Neural progenitor cell (in vitro differentiated cells): Measurements from ENCODE around the gene TPSAB1. TPM values are rescaled to one million over a fixed set of nuclear protein-coding genes. Genes with fewer than 3 reads are reported as not detected.

Source experiments
- DNase-seq: peaks from one replicate; pipeline ENCODE4 v3.0.0-alpha.2; 2016; ENCODE audit warnings: low spot score
- H2AFZ ChIP-seq: fragments of 200-600 bp; sonication (generic); replicated peaks from 2 replicates; pipeline ENCODE4 v1.6.1; 2016; ENCODE audit warnings: antibody characterized with exemption
- H3F3A ChIP-seq: fragments of 200-600 bp; sonication (generic); 2 replicates; pipeline ENCODE4 v1.6.1; 2016; ENCODE audit warnings: antibody characterized with exemption, low read depth
- H3K27ac ChIP-seq: fragments of 200-600 bp; sonication (generic); 2 replicates; pipeline ENCODE4 v1.5.1; 2016; ENCODE audit warnings: mild to moderate bottlenecking
- H3K27me3 ChIP-seq: fragments of 200-600 bp; sonication (generic); 2 replicates; pipeline ENCODE4 v1.6.1; 2016; ENCODE audit warnings: mild to moderate bottlenecking, moderate library complexity
- H3K36me3 ChIP-seq: fragments of 200-600 bp; sonication (generic); 2 replicates; pipeline ENCODE4 v1.5.1; 2016
- H3K4me1 ChIP-seq: fragments of 200-600 bp; sonication (generic); 2 replicates; pipeline ENCODE4 v1.6.1; 2016; ENCODE audit warnings: mixed run types
- H3K4me2 ChIP-seq: fragments of 200-600 bp; sonication (generic); 2 replicates; pipeline ENCODE4 v1.6.1; 2016
- H3K4me3 ChIP-seq: fragments of 200-600 bp; sonication (generic); 2 replicates; pipeline ENCODE4 v1.5.1; 2016
- H3K79me2 ChIP-seq: fragments of 200-600 bp; sonication (generic); 2 replicates; pipeline ENCODE4 v1.6.1; 2016; ENCODE audit warnings: low read depth
- H3K9ac ChIP-seq: fragments of 200-600 bp; sonication (generic); 2 replicates; pipeline ENCODE4 v1.6.1; 2016
- H3K9me3 ChIP-seq: fragments of 200-600 bp; sonication (generic); 2 replicates; pipeline ENCODE4 v1.5.1; 2016; ENCODE audit warnings: low read depth
- H4K20me1 ChIP-seq: fragments of 200-600 bp; sonication (generic); 2 replicates; pipeline ENCODE4 v1.6.1; 2016; ENCODE audit warnings: low read depth
- H3K27ac Mint-ChIP-seq: 3 replicates; pipeline ENCODE4 v1.8.0; 2021; ENCODE audit warnings: mixed read lengths
- H3K27me3 Mint-ChIP-seq: 2 replicates; pipeline ENCODE4 v1.8.0; 2022; ENCODE audit warnings: low read depth, mild to moderate bottlenecking, inconsistent platforms, moderate library complexity, mixed read lengths; ENCODE audit not compliant: insufficient read depth
- H3K36me3 Mint-ChIP-seq: 3 replicates; pipeline ENCODE4 v1.8.0; 2021; ENCODE audit warnings: mixed read lengths
- H3K4me1 Mint-ChIP-seq: 3 replicates; pipeline ENCODE4 v1.8.0; 2021; ENCODE audit warnings: mixed read lengths
- H3K4me3 Mint-ChIP-seq: 3 replicates; pipeline ENCODE4 v1.8.0; 2021; ENCODE audit warnings: mild to moderate bottlenecking, moderate library complexity, mixed read lengths
- H3K9me3 Mint-ChIP-seq: 3 replicates; pipeline ENCODE4 v1.8.0; 2020; ENCODE audit warnings: mixed read lengths
- EZH2 ChIP-seq: fragments of 200-600 bp; sonication (generic); IDR thresholded peaks from 2 replicates; pipeline ENCODE4 v1.6.1; 2017; ENCODE audit warnings: antibody characterized with exemption, mild to moderate bottlenecking, moderate library complexity
- EZH2phosphoT487 ChIP-seq: fragments of 200-600 bp; sonication (generic); IDR thresholded peaks from 2 replicates; pipeline ENCODE4 v1.6.1; 2017; ENCODE audit warnings: antibody characterized with exemption
- total RNA-seq: library from RNA; depleted of rRNA; stranded (reverse); fragments of >200 nt; gene quantifications from 2 replicates; pipeline ENCODE4 v1.2.3, GENCODE V29; 2015; ENCODE audit warnings: low replicate concordance
- TF ChIP-seq, protein P1 (sequence below): fragments of 200-600 bp; sonication (generic); IDR thresholded peaks from 2 replicates; pipeline ENCODE4 v1.5.1; 2017; ENCODE audit warnings: antibody characterized with exemption, mild to moderate bottlenecking

Gene TPSAB1
- total RNA-seq, 1 donor from 2014 or later: not detected

DNA sequence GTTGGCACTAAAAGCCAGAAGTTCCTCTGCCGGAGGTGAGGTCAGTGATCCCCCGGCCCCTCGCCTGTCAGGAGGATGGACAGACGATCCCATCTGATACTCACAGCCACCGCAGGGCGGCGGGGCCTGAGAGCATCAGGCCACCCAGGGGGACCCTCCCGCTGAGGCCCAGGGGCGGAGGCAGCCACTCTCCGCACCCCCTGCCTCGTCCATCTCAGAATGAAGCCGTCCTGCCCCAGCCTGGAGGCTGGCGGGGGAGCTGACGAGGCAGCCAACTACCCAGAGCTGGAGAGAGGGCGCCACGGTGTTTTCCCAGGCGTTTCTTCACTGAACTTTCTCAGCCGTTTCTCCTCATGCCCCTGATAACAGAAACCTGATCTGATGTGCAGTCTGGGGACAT, 38.0 kb downstream of the TPSAB1 start:
- Histone ChIP-seq H3K27me3 (no peaks in the 10 kb centered on the region), H2AFZ (no peak overlapping the region)
- peak; percentile 74 for DNase-seq

DNA sequence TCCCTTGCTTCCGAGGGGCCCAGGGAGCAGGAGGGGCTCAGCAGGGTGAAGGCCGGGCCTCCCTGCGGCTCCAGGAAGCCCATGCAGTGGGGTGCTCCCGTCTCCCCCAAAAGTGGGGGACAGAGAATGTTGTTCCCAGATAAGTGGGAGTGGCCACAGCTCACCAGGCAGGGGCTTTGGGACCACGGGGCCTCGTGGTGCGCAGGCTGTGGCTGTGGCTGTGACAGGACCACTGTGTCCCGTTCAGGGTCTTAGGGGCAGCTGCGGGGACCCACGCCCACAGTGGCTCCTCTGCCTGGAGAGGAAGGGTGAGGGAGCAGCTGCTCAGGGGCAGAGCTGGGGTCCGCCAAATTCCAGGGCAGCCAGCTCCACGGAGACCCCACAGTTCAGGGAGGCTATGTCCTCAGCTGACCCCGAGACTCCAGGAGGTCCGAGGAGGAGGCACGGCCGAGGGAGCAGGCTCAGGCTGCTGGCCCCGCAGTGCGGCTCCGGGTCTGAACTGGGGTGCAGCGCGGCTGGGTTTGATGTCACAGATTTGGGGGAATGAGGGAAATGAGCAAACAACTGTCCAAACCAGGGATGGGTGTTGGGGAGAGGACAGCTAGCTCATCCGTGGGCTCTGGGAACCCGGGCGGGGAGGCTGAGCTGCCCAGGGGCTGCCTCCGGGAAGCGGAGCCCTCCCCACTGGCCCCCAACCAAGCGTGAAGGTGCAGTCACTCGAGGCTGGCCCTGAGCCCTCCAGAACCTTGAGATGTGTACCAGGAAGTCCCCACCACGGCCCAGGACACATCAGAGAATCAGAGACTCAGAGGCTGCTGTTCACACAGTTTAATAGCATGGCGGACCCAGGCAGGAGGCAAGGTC, 38.8 kb downstream of the TPSAB1 start:
- Histone ChIP-seq H3K27ac (no peak overlapping the region), H3K36me3 (no peaks in the 10 kb centered on the region), H3K9me3 (no peaks in the 10 kb centered on the region), H3F3A (peaks cover 6% of the 10 kb centered on the region), H3K79me2 (no peaks in the 10 kb centered on the region), H3K27me3 (no peaks in the 10 kb centered on the region), H3K9ac (no peak overlapping the region), H3K4me3 (no peak overlapping the region), H3K4me1 (peaks cover 14% of the 10 kb centered on the region), H3K4me2 (peak overlapping the region; percentile 59), H4K20me1 (no peaks in the 10 kb centered on the region), H2AFZ (no peak overlapping the region)
- Mint-ChIP-seq H3K36me3 (no peaks in the 10 kb centered on the region), H3K4me3 (no peak overlapping the region), H3K27ac (no peak overlapping the region), H3K27me3 (peaks cover 10% of the 10 kb centered on the region), H3K4me1 (peaks cover 10% of the 10 kb centered on the region), H3K9me3 (peaks cover 4% of the 10 kb centered on the region)
- TF ChIP-seq, protein P1, sequence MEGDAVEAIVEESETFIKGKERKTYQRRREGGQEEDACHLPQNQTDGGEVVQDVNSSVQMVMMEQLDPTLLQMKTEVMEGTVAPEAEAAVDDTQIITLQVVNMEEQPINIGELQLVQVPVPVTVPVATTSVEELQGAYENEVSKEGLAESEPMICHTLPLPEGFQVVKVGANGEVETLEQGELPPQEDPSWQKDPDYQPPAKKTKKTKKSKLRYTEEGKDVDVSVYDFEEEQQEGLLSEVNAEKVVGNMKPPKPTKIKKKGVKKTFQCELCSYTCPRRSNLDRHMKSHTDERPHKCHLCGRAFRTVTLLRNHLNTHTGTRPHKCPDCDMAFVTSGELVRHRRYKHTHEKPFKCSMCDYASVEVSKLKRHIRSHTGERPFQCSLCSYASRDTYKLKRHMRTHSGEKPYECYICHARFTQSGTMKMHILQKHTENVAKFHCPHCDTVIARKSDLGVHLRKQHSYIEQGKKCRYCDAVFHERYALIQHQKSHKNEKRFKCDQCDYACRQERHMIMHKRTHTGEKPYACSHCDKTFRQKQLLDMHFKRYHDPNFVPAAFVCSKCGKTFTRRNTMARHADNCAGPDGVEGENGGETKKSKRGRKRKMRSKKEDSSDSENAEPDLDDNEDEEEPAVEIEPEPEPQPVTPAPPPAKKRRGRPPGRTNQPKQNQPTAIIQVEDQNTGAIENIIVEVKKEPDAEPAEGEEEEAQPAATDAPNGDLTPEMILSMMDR: no peak
- TF ChIP-seq EZH2phosphoT487 (no peak), EZH2 (no peak)
- no peak for DNase-seq

More for the DNA sequence above, 38.0 kb downstream of the TPSAB1 start:
- H3K79me2 ChIP-seq: no peaks in the 10 kb centered on the region
- Mint-ChIP-seq H3K27ac (no peak overlapping the region), H3K4me1 (peaks cover 8% of the 10 kb centered on the region), H3K4me3 (no peak overlapping the region), H3K9me3 (peaks cover 4% of the 10 kb centered on the region), H3K36me3 (no peaks in the 10 kb centered on the region), H3K27me3 (peaks cover 10% of the 10 kb centered on the region)
- no peaks in the 10 kb centered on the region for H3K36me3 ChIP-seq
- no peak overlapping the region for H3K9ac ChIP-seq
- H3K9me3 ChIP-seq: no peaks in the 10 kb centered on the region
- H3F3A ChIP-seq: peaks cover 6% of the 10 kb centered on the region
- H3K4me3 ChIP-seq: no peak overlapping the region
- H4K20me1 ChIP-seq: no peaks in the 10 kb centered on the region
- peak overlapping the region; percentile 59 for H3K4me2 ChIP-seq
- peaks cover 14% of the 10 kb centered on the region for H3K4me1 ChIP-seq
- H3K27ac ChIP-seq: no peak overlapping the region
- no peak for TF ChIP-seq EZH2phosphoT487
- TF ChIP-seq, protein P1: peak; percentile 12
- TF ChIP-seq EZH2: no peak

DNA sequence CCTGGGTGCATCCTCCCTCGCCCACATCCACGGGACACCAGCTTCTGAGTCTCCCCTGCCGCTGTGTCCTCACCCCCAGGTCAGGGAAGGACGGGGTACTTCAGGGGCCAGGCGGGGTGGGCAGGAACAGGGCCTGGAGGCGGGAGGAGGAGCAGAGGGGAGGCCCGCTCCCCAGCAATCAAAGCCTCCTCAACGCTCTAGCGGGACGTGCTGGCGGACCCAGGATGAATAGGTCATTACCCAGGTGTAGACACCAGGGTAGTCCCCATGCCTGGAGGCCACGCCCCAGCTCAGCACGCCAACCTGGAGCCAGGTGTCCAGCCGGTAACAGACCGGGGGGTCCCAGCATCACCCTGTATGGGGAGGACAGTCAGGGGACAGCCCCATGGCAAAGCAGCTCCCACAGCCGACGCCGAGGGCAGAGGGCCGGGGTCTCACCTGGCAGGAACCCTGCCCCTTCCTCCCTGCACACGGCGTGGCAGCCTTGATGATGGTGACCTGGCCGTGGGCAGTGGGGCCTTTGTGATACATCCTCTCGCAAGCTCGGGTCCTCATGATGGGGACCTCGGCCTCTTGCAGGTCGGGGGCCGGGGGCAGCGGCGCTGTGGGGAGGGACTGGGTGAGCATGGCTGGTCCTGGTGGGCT, 39.6 kb downstream of the TPSAB1 start:
- peaks cover 10% of the 10 kb centered on the region for H3K27me3 Mint-ChIP-seq
- Histone ChIP-seq H3K9me3 (no peaks in the 10 kb centered on the region), H3K4me2 (no peak overlapping the region), H3F3A (peaks cover 6% of the 10 kb centered on the region), H3K27ac (no peak overlapping the region), H2AFZ (no peak overlapping the region), H3K4me1 (peaks cover 14% of the 10 kb centered on the region), H3K9ac (no peak overlapping the region), H3K79me2 (no peaks in the 10 kb centered on the region), H4K20me1 (no peaks in the 10 kb centered on the region), H3K4me3 (no peak overlapping the region), H3K27me3 (no peaks in the 10 kb centered on the region), H3K36me3 (no peaks in the 10 kb centered on the region)
- no peak overlapping the region for H3K4me3 Mint-ChIP-seq
- TF ChIP-seq, protein P1: no peak
- no peak for TF ChIP-seq EZH2phosphoT487
- TF ChIP-seq EZH2: no peak
- DNase-seq: no peak
- peaks cover 10% of the 10 kb centered on the region for H3K4me1 Mint-ChIP-seq
- H3K36me3 Mint-ChIP-seq: no peaks in the 10 kb centered on the region
- H3K27ac Mint-ChIP-seq: no peak overlapping the region
- peaks cover 4% of the 10 kb centered on the region for H3K9me3 Mint-ChIP-seq
